HG03196 (cell line): ENCODE results near the gene WFIKKN1.

Experiments
- ATAC-seq: cut with Tn5 transposase; IDR thresholded peaks from one replicate; pipeline ENCODE4 v1.9.1; 2021; ENCODE audit not compliant: unreplicated experiment

Gene WFIKKN1

GRCh38 chr16:652454-653305 lies 21.9 kb downstream of the WFIKKN1 start:
- no peak for ATAC-seq

- no peak for ATAC-seq
These were observed 23.2 kb downstream of the WFIKKN1 start for GRCh38 chr16:654034-654433.

GRCh38 chr16:657487-657886 lies 26.7 kb downstream of the WFIKKN1 start:
- no peak for ATAC-seq

GRCh38 chr16:658679-659571 lies 28.1 kb downstream of the WFIKKN1 start:
- ATAC-seq = no peak

GRCh38 chr16:659618-660017 lies 28.8 kb downstream of the WFIKKN1 start:
- no peak for ATAC-seq

- no peak for ATAC-seq
These were observed 29.3 kb downstream of the WFIKKN1 start for GRCh38 chr16:660132-660458.

- ATAC-seq = peak; percentile 38
These were observed 29.8 kb downstream of the WFIKKN1 start for GRCh38 chr16:660459-661183.

GRCh38 chr16:661184-661821 lies 30.5 kb downstream of the WFIKKN1 start:
- ATAC-seq = peak; percentile 14

- no peak for ATAC-seq
These were observed 31.3 kb downstream of the WFIKKN1 start for GRCh38 chr16:662095-662494.

- ATAC-seq = no peak
These were observed 31.8 kb downstream of the WFIKKN1 start for GRCh38 chr16:662597-662996.

- no peak for ATAC-seq
These were observed 35.8 kb downstream of the WFIKKN1 start for GRCh38 chr16:666572-666971.

- no peak for ATAC-seq
These were observed 36.5 kb downstream of the WFIKKN1 start for GRCh38 chr16:667113-667779.

GRCh38 chr16:667780-668518 lies 37.2 kb downstream of the WFIKKN1 start, which contains the start of gene RHOT2:
Gene RHOT2, plus strand, starts transcription at chr16:668132. Its CDS starts 68 bp downstream, at chr16:668200.
- ATAC-seq = peak; percentile 65

- ATAC-seq = no peak
These were observed 37.9 kb downstream of the WFIKKN1 start for GRCh38 chr16:668519-669171.

- ATAC-seq = no peak
These were observed 38.9 kb downstream of the WFIKKN1 start for GRCh38 chr16:669666-670065.

GRCh38 chr16:670485-671352 lies 39.9 kb downstream of the WFIKKN1 start:
- ATAC-seq = no peak

GRCh38 chr16:671353-672131 lies 40.8 kb downstream of the WFIKKN1 start:
- ATAC-seq = no peak
